Neural cell (in vitro differentiated cells): ENCODE data around the gene TNFRSF17.

Experiments
- CTCF ChIP-seq: fragments of 450-650 bp; IDR thresholded peaks from 2 replicates; pipeline ENCODE4 v1.5.1; 2014; ENCODE audit warnings: antibody characterized with exemption, mild to moderate bottlenecking, moderate library complexity; ENCODE audit not compliant: poor library complexity, severe bottlenecking
- EP300 ChIP-seq: fragments of 450-650 bp; conservative IDR thresholded peaks from 2 replicates; pipeline ENCODE4 v1.6.1; 2014; ENCODE audit warnings: antibody characterized with exemption, mild to moderate bottlenecking, moderate library complexity; ENCODE audit not compliant: poor library complexity, severe bottlenecking
- EZH2 ChIP-seq: fragments of 200-600, 300-800 bp; shearing (Covaris generic), sonication (generic); IDR thresholded peaks from 2 replicates; pipeline ENCODE4 v1.6.1; 2014; ENCODE audit warnings: antibody characterized with exemption, low read length, borderline replicate concordance, mild to moderate bottlenecking; ENCODE audit not compliant: insufficient read depth, poor library complexity, severe bottlenecking
- MXI1 ChIP-seq: fragments of 450-650 bp; conservative IDR thresholded peaks from 2 replicates; pipeline ENCODE4 v1.6.1; 2014; ENCODE audit warnings: antibody characterized with exemption, mild to moderate bottlenecking; ENCODE audit not compliant: poor library complexity, severe bottlenecking
- POLR2AphosphoS5 ChIP-seq: IDR thresholded peaks from 2 replicates; pipeline ENCODE4 v1.6.1; 2012
- RAD21 ChIP-seq: fragments of 450-650 bp; conservative IDR thresholded peaks from 2 replicates; pipeline ENCODE4 v1.6.1; 2014; ENCODE audit warnings: antibody characterized with exemption, mild to moderate bottlenecking, moderate library complexity

- no peak for TF ChIP-seq CTCF
- no peak for TF ChIP-seq POLR2AphosphoS5
- no peak for TF ChIP-seq MXI1
- no peak for TF ChIP-seq EZH2
- no peak for TF ChIP-seq EP300
- TF ChIP-seq RAD21, result no peak
Observed at GRCh38 chr16:11964761-11965551, at the start of gene TNFRSF17.
